Common myeloid progenitor, CD34-positive (primary cell): Measurements from ENCODE around the gene SHISAL1.

Source experiments
- CTCF ChIA-PET: fragments of 350-600 bp; sonication (Branson Sonifier 250); formaldehyde crosslinking; loops from one replicate; lab custom pipeline; 2021; ENCODE audit warnings: antibody characterized with exemption; lab: Charles Lee
- POLR2A ChIA-PET: fragments of 350-600 bp; sonication (Branson Sonifier 250); formaldehyde crosslinking; loops from one replicate; lab custom pipeline; 2021; ENCODE audit warnings: antibody characterized with exemption; lab: Charles Lee
- DNase-seq, 3 donors: peaks; one replicate each; pipeline versions ENCODE4 v3.0.0 to v3.0.0-alpha.2; 2013
- H3K27ac ChIP-seq, 2 experiments: 1 replicate in 1 of 2; 2 replicates in 1 of 2; pipeline ENCODE4 v1.7.0; 2013; ENCODE audit warnings: inconsistent platforms in 2 of 2, low read length in 2 of 2, mild to moderate bottlenecking in 2 of 2, low read depth in 1 of 2, moderate library complexity in 1 of 2; ENCODE audit not compliant: severe bottlenecking in 2 of 2, insufficient read depth in 1 of 2, poor library complexity in 1 of 2
- H3K27me3 ChIP-seq, 5 experiments: replicated peaks in 2 of 5; 1 replicate in 3 of 5; 2 replicates in 2 of 5; pipeline versions ENCODE4 v1.6.1 to v1.7.0; 2013; ENCODE audit warnings: low read length in 4 of 5, mild to moderate bottlenecking in 2 of 5, moderate library complexity in 2 of 5, inconsistent platforms in 1 of 5; ENCODE audit not compliant: insufficient read depth in 5 of 5, control insufficient read depth in 4 of 5
- H3K36me3 ChIP-seq, 4 experiments: 1 replicate in 2 of 4; 2 replicates in 2 of 4; pipeline versions ENCODE4 v1.6.1 to v1.7.0; 2013; ENCODE audit warnings: low read length in 3 of 4, control low read depth in 1 of 4, mild to moderate bottlenecking in 1 of 4; ENCODE audit not compliant: control insufficient read depth in 4 of 4, insufficient read depth in 4 of 4
- H3K4me1 ChIP-seq, 4 experiments: 1 replicate in 3 of 4; 2 replicates in 1 of 4; pipeline versions ENCODE4 v1.6.1 to v1.7.1; 2013; ENCODE audit warnings: low read length in 3 of 4, mild to moderate bottlenecking in 3 of 4, control low read depth in 1 of 4, inconsistent platforms in 1 of 4, moderate library complexity in 1 of 4; ENCODE audit not compliant: control insufficient read depth in 4 of 4, insufficient read depth in 4 of 4; ENCODE audit errors: control extremely low read depth in 1 of 4
- H3K4me3 ChIP-seq, 7 experiments: 1 replicate in 4 of 7; 2 replicates in 3 of 7; pipeline versions ENCODE4 v1.5.1 to v1.7.0; 2013; ENCODE audit warnings: mild to moderate bottlenecking in 7 of 7, low read length in 6 of 7, moderate library complexity in 6 of 7, inconsistent platforms in 2 of 7, low read depth in 2 of 7, control low read depth in 1 of 7; ENCODE audit not compliant: insufficient read depth in 4 of 7, control insufficient read depth in 1 of 7; ENCODE audit errors: extremely low read depth in 1 of 7
- H3K9me3 ChIP-seq, 5 experiments: 1 replicate in 4 of 5; 2 replicates in 1 of 5; pipeline versions ENCODE4 v1.6.1 to v1.7.1; 2013; ENCODE audit warnings: low read length in 4 of 5, mild to moderate bottlenecking in 2 of 5, inconsistent platforms in 1 of 5, low read depth in 1 of 5, moderate library complexity in 1 of 5; ENCODE audit not compliant: control insufficient read depth in 4 of 5, insufficient read depth in 2 of 5; ENCODE audit errors: control extremely low read depth in 1 of 5
- WGBS: methylation state at CpG from one replicate; pipeline ENCODE4 v1.1.5; 2013; ENCODE audit not compliant: insufficient coverage; 5-methylcytosine and 5-hydroxymethylcytosine counted together

Gene SHISAL1

DNA sequence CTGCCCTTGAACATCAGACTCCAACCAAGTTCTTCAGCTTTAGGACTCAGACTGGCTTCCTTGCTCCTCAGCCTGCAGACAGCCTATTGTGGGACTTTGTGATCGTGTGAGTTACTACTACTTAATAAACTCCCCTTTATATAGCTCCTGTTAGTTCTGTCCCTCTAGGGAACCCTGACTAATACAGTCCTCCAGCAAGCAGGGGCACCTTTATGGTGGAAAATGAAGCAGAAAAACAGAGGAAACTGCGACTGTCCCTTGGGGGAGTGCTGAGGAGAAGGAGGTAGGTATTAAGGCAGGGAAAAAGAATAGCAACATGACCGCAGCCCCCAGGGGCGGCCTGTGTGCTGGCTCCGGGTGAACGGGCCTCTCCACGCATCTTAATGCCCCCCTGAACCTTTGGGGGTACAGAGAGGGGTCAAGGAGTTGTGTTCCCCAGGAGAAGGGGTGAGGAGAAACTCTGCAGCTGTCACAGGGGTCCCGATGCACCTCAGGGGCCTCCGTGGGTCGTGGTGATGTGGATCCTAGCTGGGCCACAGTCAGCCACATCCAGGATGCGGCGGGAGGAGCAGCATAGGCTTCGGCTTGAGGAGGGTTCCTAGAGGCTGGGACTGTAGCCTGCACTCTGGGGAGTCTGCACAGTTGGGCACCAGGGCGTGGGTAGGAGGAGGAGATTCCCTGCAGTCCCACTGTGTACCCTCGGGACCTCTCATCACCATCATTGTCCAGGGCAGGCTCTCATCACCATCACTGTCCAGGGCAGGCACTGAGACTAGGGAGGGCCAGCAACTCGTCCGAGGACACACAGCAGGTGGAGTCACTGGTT, 34.3 kb downstream of the SHISAL1 start:
- no peaks in the 10 kb centered on the region for H3K36me3 ChIP-seq
- no peaks in the 10 kb centered on the region for H3K9me3 ChIP-seq
- ChIA-PET POLR2A (no interaction called here), CTCF (interaction anchor here (1.2 kb wide), 1 partner anchor 17 kb away, joined by 3 read pairs; no protein-coding TSS in a partner anchor)
- 84% methylated on average over 15 of the region's 17 CpGs for WGBS
- DNase-seq, result no peak
- no peaks in the 10 kb centered on the region for H3K4me1 ChIP-seq
- no peak overlapping the region for H3K27ac ChIP-seq
- H3K27me3 ChIP-seq, result peaks cover 0 to 34% (median 10%) of the 10 kb centered on the region in 5 experiments
- H3K4me3 ChIP-seq, result no peak overlapping the region

DNA sequence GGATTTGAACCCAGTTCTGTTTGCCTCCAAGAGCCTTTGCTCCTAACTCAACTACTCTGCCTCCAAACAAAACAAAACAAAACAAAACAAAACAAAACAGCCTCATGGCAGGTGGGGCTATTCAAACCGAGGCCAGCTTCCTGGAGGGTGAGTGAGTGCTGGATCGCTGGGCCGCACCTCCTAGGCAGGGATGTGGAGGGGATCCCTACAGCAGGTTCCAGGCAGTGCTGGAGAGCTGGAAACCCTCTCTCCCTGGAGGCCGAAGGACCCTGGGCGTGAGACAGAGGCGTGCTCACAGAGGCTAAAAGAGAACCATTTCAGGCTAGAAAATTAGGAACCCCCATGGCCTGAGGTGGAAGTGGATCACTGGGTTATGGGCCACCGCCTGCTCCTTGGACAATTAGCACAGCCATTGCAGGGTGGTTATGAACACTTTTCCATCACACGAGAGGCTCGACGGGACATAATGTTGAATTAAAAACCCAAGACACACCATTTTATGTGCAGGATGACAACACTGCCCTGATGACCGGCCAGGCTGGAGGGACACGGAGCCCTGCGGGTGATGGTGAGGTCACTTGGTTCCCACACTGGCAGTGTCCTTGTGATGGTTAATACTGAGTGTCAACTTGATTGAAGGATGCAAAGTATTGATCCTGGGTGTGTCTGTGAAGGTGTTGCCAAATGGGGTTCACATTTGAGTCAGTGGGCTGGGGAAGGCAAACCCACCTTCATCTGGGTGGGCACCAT, 35.2 kb downstream of the SHISAL1 start:
- 98% methylated on average over 10 of the region's 13 CpGs for WGBS
- no peaks in the 10 kb centered on the region for H3K9me3 ChIP-seq
- CTCF ChIA-PET, result interaction anchor here (1.0 kb wide), 1 partner anchor 36 kb away, joined by 3 read pairs; no protein-coding TSS in a partner anchor
- H3K4me3 ChIP-seq, result no peak overlapping the region
- H3K4me1 ChIP-seq, result no peaks in the 10 kb centered on the region
- H3K36me3 ChIP-seq, result no peaks in the 10 kb centered on the region
- no peak overlapping the region for H3K27ac ChIP-seq
- H3K27me3 ChIP-seq, result peaks cover 0 to 29% (median 6%) of the 10 kb centered on the region in 5 experiments
- no peak for DNase-seq
- POLR2A ChIA-PET, result no interaction called here

DNA sequence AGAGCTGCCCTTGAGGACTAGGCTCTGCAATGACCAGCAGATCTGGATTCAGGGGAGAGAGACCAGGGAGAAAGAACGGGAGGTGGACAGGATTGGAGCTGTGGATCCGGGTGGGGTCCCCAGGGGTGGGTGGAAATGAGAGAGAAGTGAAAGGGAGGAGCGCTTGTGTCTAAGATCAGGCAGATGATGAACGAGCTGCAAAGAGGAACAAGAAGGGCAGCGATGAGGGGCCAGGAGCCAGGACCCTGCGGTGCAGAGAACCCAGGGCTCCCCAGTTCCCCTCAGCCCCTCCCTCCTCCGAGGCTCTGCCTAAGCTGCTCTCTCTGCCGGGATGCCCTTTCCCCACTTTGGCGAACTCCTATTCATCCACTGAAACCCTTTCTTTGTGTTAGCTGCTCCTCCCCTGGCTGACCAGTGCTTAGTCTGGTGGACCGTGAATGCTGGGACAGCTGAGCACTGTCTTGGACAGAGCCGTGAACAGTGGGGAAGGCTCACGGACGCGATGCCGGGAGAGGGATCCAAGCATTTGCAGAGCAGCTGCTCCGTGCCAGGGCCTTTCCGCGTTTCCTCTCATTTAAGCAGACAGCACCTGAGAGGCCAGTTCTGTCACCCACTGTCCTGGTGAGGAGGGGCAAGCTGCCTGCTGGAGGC, 35.9 kb downstream of the SHISAL1 start:
- Histone ChIP-seq H3K9me3 (no peaks in the 10 kb centered on the region), H3K36me3 (no peaks in the 10 kb centered on the region), H3K4me1 (no peaks in the 10 kb centered on the region), H3K27me3 (peaks cover 0 to 29% (median 6%) of the 10 kb centered on the region in 5 experiments), H3K4me3 (no peak overlapping the region), H3K27ac (no peak overlapping the region)
- WGBS, result 82% methylated on average over 16 of the region's 18 CpGs
- no peak for DNase-seq
- POLR2A ChIA-PET, result no interaction called here
- CTCF ChIA-PET, result interaction anchor here (1.0 kb wide), 1 partner anchor 35 kb away, joined by 3 read pairs; no protein-coding TSS in a partner anchor

DNA sequence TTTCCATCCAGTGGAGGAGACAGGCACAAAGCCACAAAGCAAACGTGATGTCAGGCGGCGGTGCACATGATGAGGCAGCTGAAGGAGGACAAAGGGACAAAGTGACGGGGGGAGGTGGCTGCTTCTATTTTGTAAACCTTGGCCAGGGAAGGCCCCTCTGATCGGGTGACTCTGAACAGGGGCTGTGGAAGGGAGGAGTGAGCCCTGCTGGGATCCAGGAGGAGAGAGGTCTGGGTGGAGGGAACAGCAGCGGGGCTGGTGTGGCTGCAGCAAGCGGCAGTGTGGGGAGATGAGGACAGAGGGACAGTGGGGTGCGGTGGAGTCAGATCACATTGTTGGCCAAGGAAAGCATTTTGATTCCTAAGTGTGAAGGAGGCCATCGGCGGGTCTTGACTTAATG, 36.7 kb downstream of the SHISAL1 start:
- H3K4me1 ChIP-seq, result no peaks in the 10 kb centered on the region
- no peak for DNase-seq
- CTCF ChIA-PET, result interaction anchor here (1.0 kb wide), 1 partner anchor 34 kb away, joined by 3 read pairs; no protein-coding TSS in a partner anchor

DNA sequence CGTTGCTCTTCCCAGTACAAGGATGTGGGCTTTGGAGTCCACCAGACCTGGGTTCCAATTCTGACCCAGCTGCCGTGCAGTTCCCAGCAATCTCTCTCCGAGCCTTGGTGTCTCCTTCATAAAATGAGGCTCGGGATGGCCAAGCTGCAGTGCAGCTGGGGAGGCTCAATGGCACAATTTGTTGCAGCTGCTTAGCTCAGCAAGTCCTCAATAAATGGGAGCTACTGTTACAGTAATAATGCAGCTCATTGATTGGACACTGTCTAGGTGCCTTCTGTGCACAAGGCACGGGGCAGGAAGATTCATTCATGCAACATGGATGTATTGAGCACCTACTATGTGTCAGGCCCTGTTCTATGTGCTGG, 37.1 kb downstream of the SHISAL1 start:
- ChIA-PET CTCF (no interaction called here), POLR2A (no interaction called here)
- Histone ChIP-seq H3K9me3 (no peaks in the 10 kb centered on the region), H3K36me3 (no peaks in the 10 kb centered on the region), H3K4me3 (no peak overlapping the region), H3K27ac (no peak overlapping the region), H3K4me1 (no peaks in the 10 kb centered on the region), H3K27me3 (peaks cover 0 to 29% (median 9%) of the 10 kb centered on the region in 5 experiments)
- DNase-seq, result no peak
- 85% methylated on average over 5 of the region's 5 CpGs for WGBS

More for the DNA sequence above, 36.7 kb downstream of the SHISAL1 start:
- POLR2A ChIA-PET, result no interaction called here
- Histone ChIP-seq H3K27ac (no peak overlapping the region), H3K27me3 (peaks cover 0 to 29% (median 9%) of the 10 kb centered on the region in 5 experiments), H3K4me3 (no peak overlapping the region), H3K9me3 (no peaks in the 10 kb centered on the region), H3K36me3 (no peaks in the 10 kb centered on the region)
- 92% methylated on average over 4 of the region's 10 CpGs for WGBS

DNA sequence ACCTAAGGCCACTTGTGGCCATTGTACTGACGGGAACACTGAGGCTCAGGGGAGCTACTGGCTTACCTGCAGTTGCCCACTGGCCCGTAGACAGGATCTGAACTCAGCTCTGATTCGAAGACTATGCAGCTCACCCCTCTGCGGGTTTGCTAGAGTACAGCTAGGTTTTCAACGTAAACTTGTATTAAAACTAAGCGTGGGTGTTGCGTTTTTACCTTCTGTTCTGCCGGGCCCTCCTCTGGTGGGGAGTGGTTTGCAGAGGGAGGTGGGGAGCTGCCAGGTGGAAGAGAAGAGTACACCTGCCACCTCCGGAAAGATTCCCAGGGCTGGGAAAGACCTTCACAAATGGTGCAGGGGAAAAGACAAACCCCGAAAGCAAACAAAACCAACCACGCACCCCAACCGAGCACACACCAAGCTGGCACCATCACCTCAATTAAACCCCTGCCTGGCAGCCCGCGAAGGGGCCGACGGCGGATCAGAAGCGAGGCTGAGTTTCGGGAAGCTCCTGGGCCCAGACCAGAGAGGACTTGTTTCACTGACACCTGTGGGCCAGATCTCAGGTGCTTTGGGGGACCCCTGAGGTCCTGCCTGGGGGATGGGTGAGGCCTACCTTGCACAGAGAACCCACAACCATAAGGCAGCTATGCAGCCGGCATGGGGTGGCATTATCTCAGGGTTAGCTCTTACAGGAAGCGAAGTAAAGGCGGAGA, 37.7 kb downstream of the SHISAL1 start:
- Histone ChIP-seq H3K9me3 (no peaks in the 10 kb centered on the region), H3K4me3 (no peak overlapping the region), H3K27ac (no peak overlapping the region), H3K4me1 (no peaks in the 10 kb centered on the region), H3K36me3 (no peaks in the 10 kb centered on the region), H3K27me3 (peaks cover 0 to 29% (median 9%) of the 10 kb centered on the region in 5 experiments)
- CTCF ChIA-PET, result no interaction called here
- 98% methylated on average over 22 of the region's 22 CpGs for WGBS
- no peak for DNase-seq
- POLR2A ChIA-PET, result no interaction called here
